GM19238 (cell line): Measurements from ENCODE around the gene HMSD.

ENCODE experiments used
- DNase-seq: peaks from one replicate; pipeline ENCODE4 v3.0.0; 2011; ENCODE audit warnings: low spot score; ENCODE audit not compliant: insufficient read length

HMSD gene

DNA sequence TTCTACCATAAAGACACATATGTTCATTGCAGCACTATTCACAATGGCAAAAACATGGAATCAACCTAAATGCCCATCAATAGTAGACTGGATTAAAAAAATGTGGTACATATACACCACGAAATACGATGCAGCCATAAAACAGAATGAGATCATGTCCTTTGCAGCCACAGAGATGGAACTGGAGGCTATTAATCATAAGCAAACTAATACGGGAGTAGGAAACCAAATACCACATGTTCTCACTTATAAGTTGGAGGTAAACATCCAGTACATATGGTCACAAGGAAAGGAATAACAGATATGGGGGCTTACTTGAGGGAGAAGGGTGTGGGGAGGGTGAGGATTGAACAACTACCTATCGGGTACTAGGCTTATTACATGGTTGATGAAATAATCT is 7.7 kb downstream of the HMSD start:
- DNase-seq, result no peak

- DNase-seq, result no peak
Observed at GRCh38 chr18:63960891-63961290, 11.8 kb downstream of the HMSD start.

GRCh38 chr18:63961435-63961980 is 12.4 kb downstream of the HMSD start:
- DNase-seq, result no peak

DNA sequence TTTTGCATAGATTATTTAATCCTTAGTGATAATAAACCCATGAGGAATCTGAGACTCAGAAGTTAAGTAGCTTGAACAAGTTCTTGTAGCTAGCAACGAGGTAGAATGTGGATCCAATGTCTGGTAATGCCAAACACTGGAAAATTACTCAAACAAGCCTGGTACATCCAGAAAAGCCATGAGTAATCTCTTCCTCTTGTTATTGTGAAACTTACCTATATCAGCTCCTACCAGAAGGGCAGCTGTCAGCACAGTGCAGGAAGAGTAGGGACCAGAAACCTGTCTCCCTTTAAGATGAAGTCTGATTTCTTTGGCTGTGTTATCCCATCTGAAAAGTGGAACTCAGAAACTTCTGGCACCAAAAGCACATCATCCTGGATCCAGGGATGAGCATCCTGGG is 13.0 kb downstream of the HMSD start:
- no peak for DNase-seq

GRCh38 chr18:63963615-63964256 is 14.6 kb downstream of the HMSD start:
- DNase-seq, result no peak

GRCh38 chr18:63964908-63965307 is 15.8 kb downstream of the HMSD start:
- DNase-seq, result no peak

DNA sequence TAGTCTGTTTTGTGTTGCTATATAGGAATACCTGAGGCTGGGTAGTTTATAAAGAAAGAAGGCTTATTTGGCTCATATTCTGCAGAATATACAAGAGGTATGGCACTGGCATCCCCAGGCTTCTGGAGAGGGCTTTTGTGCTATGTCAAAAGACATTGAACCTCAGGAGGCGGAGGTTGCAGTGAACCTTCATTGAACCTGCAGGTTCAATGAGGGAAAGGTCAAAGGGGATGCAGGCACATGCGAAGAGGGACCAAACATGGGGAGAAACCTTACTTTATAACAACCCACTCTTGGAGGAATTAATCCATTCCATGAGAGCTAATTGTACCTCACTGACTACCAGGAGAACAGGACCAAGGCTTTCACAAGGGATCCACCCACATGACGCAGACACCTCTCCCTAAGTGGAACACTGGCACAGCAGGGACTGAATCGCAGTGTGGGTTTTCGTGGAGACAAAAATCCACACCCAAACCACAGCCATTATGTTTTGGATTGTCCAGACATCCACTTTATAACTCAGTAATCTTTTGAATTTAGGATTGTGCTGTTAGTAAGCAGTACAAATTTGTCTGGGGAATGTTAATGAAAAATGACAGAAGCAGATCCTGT is 16.7 kb downstream of the HMSD start:
- no peak for DNase-seq

GRCh38 chr18:63969942-63970808 is 21.1 kb downstream of the HMSD start, which contains the start of gene SERPINB8:
TSS of gene SERPINB8 (plus strand) at chr18:63970081. CDS start at chr18:63978309, 8,228 bp downstream.
- DNase-seq, result no peak

GRCh38 chr18:63970809-63971205 is 21.7 kb downstream of the HMSD start:
- no peak for DNase-seq

GRCh38 chr18:63971320-63972001 is 22.4 kb downstream of the HMSD start:
- no peak for DNase-seq

GRCh38 chr18:63972002-63972376 is 22.9 kb downstream of the HMSD start:
- no peak for DNase-seq

DNA sequence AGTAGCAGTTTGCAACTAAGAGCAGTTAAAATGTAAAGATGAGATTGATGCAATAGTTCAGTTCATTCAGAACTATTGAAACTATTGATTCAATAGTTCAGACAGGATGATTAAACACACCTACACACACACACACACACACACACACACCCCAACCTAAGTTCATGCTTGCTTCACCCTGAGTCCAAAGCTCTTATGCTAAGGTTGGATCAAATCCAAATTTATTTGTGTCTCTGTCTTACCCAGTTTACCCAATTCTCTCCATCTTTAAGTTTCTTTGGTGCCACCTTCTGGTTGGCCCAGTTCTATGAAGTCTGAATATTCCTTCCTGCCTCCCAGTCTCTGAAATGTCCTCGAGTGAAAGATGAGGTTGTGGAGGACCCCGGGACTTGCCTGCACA is 25.9 kb downstream of the HMSD start:
- no peak for DNase-seq

DNA sequence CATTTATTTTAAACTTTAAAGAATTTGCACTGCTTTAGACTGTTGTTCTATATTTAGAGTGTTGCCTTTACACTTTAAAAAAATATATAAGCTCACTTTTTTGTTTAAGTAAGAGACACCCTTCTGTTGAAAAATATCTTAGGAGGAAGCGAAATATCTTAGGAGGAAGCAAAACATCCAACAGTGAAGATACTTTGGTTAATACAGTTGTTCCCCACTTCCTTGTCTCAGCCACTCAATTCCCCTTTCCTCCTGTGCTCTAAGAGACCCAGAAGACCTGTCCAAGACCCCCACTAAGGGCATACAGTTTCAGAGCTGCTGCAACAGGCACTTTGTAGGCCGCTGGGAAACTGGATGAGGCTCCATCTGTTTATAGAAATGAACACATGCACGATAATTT is 26.5 kb downstream of the HMSD start:
- DNase-seq, result no peak

- DNase-seq, result no peak
Observed at GRCh38 chr18:63977040-63977439, 27.9 kb downstream of the HMSD start.

DNA sequence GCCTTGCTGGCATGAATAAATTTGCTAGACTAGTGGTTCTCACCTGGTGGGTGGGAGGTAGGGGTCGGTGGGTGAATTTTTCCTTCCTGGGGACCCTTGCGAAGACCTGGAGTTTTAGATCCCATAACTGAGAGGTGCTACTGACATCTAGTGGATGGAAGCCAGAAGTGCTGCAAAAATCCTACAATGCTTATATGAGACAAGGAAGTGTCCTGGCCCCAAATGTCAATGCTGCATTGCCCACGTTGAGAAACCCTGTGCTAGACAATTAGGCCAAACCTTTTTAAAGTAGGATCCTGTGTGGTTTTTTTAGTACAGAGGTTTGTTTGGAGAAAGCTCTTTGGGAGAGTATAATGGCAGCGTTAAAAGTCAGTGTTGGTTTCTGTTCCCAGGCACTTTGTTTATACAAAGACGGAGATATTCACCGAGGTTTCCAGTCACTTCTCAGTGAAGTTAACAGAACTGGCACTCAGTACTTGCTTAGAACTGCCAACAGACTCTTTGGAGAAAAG is 30.4 kb downstream of the HMSD start:
- no peak for DNase-seq

GRCh38 chr18:63980027-63980426 is 30.9 kb downstream of the HMSD start:
- no peak for DNase-seq

DNA sequence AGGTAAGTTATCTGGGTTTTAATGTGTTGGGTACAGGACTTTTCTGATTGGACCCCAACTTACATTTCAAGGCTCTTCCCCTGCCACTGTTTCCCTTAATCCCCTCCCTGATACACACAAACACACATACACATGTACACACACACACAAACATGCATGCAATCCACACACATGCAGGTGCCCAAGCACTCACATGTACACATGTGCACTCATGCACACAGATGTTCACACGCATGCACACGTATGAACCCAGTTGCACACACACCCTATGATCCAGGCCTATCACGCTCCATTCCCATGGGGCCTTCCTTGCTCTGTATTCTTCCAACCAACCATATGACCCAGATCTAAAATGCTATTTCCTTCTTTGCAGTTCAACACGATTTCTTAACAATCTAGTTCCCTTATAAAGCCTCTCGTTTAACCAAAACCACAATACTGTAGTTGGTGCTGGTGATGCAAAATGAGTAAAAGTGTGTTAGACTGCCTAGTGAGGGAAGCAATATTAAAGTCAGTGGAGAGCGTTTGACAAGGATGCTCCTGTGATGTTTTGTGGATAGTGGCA is 31.9 kb downstream of the HMSD start:
- no peak for DNase-seq

DNA sequence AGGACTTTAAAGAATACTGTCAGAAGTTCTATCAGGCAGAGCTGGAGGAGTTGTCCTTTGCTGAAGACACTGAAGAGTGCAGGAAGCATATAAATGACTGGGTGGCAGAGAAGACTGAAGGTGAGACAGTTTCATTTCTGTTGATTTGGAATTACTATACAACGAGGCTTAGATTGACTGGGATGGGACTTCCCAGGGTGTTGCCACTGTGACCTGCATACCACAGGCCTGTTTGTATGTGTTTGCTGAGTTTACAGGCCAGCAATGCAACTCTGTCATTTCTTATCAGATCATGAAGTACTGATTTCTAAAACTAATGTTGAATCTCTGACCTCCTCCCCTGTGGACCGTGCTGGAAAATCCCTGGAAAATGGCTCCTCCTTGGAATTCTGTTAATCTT is 32.6 kb downstream of the HMSD start:
- DNase-seq, result no peak

DNA sequence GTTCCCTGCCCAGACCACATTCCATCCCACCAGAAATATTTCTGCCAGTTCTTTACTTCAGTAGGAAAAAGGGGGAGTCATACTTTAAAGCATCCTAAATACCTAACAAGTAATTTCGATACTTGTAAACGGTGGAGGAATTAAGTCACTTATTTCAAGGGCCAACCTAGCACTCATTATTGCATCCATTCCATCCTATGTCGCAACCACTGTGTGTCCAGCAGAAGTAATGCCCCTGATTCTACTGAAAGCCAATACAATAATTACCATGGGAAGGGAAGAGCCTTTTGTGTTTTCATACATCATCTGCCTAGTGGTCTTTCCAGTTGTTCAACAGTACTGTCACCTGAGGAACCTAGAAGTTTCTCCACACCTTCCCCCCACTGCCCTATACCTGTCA is 33.3 kb downstream of the HMSD start:
- DNase-seq, result no peak

- DNase-seq, result no peak
Observed at GRCh38 chr18:63986885-63987284, 37.8 kb downstream of the HMSD start.

DNA sequence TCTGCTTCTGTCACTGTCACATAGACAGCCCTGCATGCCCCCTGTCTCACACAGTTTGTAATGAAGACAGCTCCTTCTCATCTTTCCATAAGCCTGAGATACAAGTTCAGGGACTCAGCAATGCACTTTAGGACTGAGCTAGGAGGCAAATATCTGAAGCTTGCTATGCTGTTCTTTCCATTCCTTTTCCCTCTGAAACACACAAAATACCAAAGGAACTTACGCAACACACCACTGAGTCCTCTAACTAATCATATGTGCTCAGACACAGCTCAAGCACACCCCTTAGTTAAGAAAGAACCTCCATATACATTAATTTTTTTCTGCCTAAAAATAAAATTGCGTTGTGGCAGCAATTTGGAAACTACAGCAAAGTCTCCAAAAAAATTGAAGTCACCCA is 38.6 kb downstream of the HMSD start:
- no peak for DNase-seq
